Inflammatory macrophage treated with lipopolysaccharide for 1 hour (primary cell): ENCODE results near the gene PACRG.
"Not testable (repeated sequence)": the region's sequence is repeated elsewhere in the genome, so short reads cannot be mapped to it uniquely, and the experiment has no call there.

Experiments used
- DNase-seq, 2 donors: peaks; one replicate each; pipeline ENCODE4 v3.0.0-alpha.2; 2020 to 2022

Gene PACRG

GRCh38 chr6:162957062-162957461, 229.3 kb downstream of the PACRG start:
- no peak for DNase-seq

- DNase-seq, result no peak
Observed at GRCh38 chr6:162960679-162961457, 233.1 kb downstream of the PACRG start.

DNA sequence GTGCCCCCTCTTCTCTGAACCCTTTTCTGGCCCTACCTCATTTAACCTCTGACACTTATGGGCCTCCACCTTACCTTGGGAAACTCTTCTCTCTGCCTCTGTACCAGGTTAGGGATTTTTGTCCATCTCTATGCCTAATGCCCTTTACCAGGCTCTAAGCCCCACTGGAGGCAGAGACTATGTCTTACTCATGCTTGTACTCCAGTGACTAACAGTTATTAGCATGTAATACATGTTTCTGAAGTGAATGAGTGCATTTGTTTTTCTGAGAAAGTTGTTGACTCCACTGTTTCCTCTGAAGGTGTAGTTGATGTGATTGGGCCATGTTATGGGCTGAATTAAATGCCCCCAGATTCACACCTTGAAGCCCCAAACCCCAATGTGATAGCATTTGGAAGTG, 234.3 kb downstream of the PACRG start:
- DNase-seq, result no peak

- no peak for DNase-seq
Observed at GRCh38 chr6:162963861-162964260, 236.1 kb downstream of the PACRG start.

- DNase-seq, result no peak
Observed at GRCh38 chr6:162964488-162965140, 236.8 kb downstream of the PACRG start.

DNA sequence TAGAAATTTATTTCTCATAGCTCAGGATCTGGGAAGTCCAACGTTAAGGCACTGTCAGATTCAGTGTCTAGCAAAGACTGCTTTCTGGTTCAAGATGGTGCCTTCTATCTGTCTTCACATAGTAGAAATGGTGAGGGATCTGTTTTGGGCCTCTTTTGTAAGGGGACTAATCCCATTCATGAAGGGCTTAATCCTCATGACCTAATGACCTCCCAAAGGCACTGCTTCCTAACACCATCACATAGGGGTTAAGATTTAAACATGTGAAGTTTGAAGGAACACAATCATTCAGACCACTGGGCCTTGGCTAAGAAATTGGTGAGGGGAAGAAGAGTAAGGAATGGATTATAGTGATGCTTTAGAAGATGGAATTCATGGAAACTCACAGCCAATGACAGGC, 237.6 kb downstream of the PACRG start:
- DNase-seq, result no peak

- DNase-seq, result no peak
Observed at GRCh38 chr6:162970246-162970645, 242.5 kb downstream of the PACRG start.

- DNase-seq, result no peak
Observed at GRCh38 chr6:162971356-162971755, 243.6 kb downstream of the PACRG start.

GRCh38 chr6:162973151-162973872, 245.5 kb downstream of the PACRG start:
- DNase-seq, result no peak

DNA sequence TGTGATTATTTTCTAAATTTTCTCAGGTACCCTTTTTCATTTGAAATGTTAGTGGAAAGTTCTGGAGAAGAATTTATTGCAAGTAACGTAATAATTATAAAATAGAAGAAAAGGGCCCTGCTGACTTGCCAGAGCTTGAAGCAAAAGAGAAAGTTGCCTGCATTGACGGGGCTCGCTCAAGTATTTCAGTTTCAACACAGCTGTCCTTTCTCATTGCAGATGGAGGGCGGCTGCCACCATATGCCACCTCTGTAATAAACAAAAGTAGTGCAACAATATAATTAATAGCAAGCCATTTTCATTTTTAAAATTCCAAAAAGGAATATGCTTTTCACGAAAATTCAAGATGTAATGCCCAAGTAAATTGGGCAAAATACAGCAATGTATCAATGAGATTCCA, 246.2 kb downstream of the PACRG start:
- DNase-seq, result no peak

DNA sequence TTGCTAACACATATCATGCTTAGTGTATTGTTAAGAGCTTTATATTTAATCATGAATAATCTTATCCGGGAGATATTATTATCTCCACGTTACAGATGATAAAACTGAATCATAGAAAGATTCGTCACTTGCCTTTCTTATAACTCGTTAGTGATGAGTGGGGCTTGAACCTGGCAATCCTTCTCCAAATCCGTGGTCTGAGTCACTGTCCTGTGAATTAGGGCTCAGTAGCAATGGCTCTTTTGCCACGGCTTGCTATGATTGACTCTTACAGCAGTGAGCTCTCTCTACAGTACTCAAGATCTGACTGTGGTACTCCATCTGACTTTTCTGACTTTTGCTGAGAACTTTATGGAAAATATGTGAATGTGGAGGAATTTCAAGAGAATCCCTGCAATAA, 246.9 kb downstream of the PACRG start:
- no peak for DNase-seq

GRCh38 chr6:162976141-162976540, 248.4 kb downstream of the PACRG start:
- no peak for DNase-seq

DNA sequence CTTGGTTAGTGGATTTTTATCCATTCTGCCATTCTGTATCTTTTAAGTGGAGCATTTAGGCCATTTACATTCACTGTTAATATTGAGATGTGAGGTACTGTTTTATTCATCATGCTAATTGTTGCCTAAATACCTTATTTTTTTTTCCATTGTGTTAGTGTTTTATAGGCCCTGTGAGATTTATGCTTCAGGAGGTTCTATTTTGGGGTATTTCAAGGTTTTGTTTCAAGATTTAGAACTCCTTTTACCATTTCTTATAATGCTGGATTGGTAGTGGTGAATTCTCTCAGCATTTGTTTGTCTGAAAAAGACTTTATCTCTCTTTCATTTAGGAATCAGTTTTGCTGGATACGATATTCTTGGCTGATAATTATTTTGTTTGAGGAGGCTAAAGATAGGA, 255.5 kb downstream of the PACRG start:
- DNase-seq, result not testable (repeated sequence)

- no peak for DNase-seq
Observed at GRCh38 chr6:162998777-162999176, 271.0 kb downstream of the PACRG start.

DNA sequence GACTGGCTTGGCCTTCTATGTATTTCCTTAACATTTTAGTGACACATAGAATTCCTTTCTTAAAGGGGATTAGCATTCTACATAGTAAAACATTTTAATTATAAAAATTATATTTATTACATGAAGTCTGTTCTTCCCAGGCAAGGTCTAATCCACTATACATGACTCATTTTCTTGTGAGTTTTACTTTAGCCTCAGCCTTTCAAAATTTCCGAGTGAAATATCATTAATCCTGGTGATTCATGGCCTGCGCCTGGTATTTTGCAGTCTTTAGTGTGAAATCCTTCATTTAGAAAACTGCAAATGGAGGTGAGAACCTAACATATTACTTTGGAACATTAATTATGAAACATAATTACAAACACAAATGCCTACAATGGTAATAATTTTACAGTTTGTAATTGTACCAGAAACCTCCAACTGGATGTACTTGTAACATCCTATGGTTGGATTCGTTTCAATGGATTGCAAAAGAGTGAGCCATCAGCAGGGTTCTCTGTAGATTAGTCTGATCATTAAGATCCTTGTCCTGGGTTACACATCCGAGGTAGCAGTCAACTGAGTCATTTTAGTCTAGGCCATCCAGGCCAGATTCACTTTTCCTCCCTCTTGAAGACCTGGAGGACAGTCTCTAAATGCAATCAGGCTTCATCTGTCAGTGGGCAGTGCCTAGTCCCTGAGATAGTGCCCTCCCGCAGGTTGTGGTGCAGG, 272.0 kb downstream of the PACRG start:
- DNase-seq, result no peak

GRCh38 chr6:163001330-163001729, 273.6 kb downstream of the PACRG start:
- DNase-seq, result no peak

- no peak for DNase-seq
Observed at GRCh38 chr6:163008186-163008585, 280.4 kb downstream of the PACRG start.

- DNase-seq, result no peak
Observed at GRCh38 chr6:163008626-163009025, 280.9 kb downstream of the PACRG start.

- no peak for DNase-seq
Observed at GRCh38 chr6:163010145-163010544, 282.4 kb downstream of the PACRG start.

DNA sequence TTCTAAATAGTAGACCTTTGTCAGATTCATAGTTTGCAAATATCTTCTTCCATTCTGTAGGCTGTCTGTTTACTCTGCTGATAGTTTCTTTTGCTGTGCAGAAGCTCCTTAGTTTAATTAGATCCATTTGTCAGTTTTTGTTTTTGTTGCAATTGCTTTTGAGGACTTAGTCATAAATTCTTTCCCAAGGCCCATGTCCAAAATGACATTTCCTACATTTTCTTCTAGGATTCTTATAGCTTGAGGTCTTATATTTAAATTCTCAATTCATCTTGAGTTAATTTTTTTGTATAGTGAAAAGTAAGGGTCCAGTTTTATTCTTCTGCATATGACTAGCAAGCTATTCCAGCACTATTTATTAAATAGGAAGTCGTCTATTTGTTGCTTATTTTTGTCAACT, 287.0 kb downstream of the PACRG start:
- no peak for DNase-seq

- no peak for DNase-seq
Observed at GRCh38 chr6:163017801-163018200, 290.0 kb downstream of the PACRG start.

DNA sequence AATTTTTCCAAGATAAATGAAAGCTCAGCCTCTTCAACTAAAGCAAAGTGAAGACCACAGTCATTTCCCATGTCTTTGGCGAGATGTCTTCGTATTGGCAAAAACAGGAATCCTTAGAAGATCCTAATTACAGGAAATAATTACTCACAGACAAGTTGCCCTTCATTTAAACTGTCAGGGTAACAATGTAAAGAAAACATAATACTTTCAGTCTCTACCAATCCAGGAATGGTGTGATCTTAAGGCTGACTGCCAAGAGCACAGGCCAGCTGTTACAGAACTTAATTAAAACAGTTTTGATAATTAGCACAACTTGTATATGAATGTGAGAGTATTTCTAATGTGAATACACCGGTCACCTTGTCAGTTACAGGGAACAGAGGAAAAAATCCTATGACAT, 292.2 kb downstream of the PACRG start:
- DNase-seq, result no peak

DNA sequence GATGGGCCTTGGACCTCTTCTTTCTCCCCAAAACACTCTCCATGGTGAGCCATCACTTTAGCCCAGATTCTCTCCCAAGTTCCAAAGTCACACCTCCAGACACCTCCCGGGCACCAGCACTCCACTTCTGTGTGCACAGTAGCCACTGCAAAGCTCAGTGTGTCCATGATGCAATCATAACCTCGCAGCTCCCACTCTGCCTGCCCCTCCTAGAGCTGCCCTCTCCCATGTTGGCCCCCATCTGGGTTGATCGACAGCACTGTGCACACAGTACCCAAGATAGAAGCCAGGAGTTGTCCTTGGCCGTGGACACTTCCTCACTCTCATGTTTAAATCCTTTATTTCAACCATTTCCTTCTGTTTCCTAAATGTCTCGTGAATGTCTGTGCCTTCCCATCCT, 293.3 kb downstream of the PACRG start:
- DNase-seq, result no peak
